Measurements from ENCODE around the gene DEPP1.

Gene DEPP1

DNA sequence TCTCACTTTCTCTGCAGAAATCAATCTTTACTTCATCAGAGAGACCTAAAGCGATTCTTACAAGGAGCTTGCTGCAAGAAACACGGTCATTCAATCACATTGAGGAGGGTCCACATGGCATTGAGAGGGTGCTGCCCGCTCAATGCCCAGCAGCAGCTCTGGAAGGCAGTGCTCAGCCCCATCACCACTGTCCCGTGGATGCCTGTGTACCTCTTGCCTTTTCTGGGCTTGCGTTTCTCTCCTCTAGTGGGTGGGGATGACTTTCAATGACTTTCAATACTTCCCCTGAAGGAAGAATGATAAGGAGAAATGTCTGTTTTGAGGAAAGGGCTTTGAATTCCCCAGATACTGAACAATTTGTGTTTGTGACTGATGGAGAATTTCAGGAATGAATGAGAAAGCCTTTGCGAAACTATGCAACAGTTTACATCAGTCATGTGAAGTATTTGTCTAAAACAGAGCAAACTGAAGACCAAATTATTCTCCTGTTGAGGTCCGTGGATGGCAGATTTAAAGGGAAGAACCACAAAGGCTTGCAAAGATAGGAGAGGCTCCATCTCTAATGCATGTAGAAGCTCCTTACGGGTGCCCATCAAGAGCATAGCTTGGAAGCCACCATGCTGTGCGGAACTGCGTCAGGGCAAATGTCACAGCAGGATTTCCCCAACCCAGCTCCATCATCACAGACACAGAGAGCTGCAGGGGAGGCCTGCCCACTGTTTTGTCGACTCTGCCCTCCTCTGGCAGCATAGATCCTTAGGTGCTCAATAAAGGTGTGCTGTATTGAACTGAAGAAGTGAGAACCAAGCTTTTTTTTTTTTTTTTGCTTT, 15.5 kb upstream of the DEPP1 start:
- no peak overlapping the region for H3K27ac ChIP-seq (replicated peaks)
- H3K27me3 ChIP-seq (ENCODE audit: insufficient read depth, poor library complexity, severe bottlenecking) = no peaks in the 10 kb centered on the region
- no peak overlapping the region for H3K4me3 ChIP-seq (replicated peaks; ENCODE audit: insufficient read depth, low read length)
- TF ChIP-seq GABPA (IDR thresholded peaks at IDR 0.05; ENCODE audit: low read depth) = no peak
- TF ChIP-seq, protein P1, sequence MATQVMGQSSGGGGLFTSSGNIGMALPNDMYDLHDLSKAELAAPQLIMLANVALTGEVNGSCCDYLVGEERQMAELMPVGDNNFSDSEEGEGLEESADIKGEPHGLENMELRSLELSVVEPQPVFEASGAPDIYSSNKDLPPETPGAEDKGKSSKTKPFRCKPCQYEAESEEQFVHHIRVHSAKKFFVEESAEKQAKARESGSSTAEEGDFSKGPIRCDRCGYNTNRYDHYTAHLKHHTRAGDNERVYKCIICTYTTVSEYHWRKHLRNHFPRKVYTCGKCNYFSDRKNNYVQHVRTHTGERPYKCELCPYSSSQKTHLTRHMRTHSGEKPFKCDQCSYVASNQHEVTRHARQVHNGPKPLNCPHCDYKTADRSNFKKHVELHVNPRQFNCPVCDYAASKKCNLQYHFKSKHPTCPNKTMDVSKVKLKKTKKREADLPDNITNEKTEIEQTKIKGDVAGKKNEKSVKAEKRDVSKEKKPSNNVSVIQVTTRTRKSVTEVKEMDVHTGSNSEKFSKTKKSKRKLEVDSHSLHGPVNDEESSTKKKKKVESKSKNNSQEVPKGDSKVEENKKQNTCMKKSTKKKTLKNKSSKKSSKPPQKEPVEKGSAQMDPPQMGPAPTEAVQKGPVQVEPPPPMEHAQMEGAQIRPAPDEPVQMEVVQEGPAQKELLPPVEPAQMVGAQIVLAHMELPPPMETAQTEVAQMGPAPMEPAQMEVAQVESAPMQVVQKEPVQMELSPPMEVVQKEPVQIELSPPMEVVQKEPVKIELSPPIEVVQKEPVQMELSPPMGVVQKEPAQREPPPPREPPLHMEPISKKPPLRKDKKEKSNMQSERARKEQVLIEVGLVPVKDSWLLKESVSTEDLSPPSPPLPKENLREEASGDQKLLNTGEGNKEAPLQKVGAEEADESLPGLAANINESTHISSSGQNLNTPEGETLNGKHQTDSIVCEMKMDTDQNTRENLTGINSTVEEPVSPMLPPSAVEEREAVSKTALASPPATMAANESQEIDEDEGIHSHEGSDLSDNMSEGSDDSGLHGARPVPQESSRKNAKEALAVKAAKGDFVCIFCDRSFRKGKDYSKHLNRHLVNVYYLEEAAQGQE (IDR thresholded peaks at IDR 0.05; ENCODE audit: insufficient replicate concordance, low read depth) = no peak
- TF ChIP-seq SPI1 (IDR thresholded peaks at IDR 0.05; ENCODE audit: borderline replicate concordance, low read depth) = no peak
- no peak for TF ChIP-seq POLR2AphosphoS5 (IDR thresholded peaks at IDR 0.05; ENCODE audit: low read depth)
- TF ChIP-seq, protein P2, sequence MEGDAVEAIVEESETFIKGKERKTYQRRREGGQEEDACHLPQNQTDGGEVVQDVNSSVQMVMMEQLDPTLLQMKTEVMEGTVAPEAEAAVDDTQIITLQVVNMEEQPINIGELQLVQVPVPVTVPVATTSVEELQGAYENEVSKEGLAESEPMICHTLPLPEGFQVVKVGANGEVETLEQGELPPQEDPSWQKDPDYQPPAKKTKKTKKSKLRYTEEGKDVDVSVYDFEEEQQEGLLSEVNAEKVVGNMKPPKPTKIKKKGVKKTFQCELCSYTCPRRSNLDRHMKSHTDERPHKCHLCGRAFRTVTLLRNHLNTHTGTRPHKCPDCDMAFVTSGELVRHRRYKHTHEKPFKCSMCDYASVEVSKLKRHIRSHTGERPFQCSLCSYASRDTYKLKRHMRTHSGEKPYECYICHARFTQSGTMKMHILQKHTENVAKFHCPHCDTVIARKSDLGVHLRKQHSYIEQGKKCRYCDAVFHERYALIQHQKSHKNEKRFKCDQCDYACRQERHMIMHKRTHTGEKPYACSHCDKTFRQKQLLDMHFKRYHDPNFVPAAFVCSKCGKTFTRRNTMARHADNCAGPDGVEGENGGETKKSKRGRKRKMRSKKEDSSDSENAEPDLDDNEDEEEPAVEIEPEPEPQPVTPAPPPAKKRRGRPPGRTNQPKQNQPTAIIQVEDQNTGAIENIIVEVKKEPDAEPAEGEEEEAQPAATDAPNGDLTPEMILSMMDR (IDR thresholded peaks at IDR 0.05; ENCODE audit: insufficient read depth, low read length) = no peak
- no peak for DNase-seq (ENCODE audit: low read depth in 1 of 2, low spot score in 1 of 2)

DNA sequence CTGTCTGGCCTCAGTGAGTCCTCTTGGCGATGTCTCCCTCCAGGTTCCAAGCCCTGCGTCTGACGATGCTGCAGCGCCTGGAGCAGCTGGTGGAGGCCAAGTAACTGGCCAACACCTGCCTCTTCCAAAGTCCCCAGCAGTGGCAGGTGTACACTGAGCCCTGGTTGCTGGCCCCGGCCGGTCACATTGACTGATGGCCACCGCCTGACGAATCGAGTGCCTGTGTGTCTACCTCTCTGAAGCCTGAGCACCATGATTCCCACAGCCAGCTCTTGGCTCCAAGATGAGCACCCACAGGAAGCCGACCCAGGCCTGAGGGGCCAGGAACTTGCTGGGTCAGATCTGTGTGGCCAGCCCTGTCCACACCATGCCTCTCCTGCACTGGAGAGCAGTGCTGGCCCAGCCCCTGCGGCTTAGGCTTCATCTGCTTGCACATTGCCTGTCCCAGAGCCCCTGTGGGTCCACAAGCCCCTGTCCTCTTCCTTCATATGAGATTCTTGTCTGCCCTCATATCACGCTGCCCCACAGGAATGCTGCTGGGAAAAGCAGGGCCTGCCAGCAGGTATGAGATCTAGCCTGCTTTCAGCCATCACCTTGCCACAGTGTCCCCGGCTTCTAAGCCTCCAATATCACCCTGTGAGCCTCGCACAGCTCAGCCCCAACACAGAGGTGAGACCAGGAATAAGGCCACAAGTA, 14.8 kb upstream of the DEPP1 start:
- DNase-seq (ENCODE audit: low read depth in 1 of 2, low spot score in 1 of 2) = no peak
- H3K27ac ChIP-seq (replicated peaks) = no peak overlapping the region
- no peak for TF ChIP-seq SPI1 (IDR thresholded peaks at IDR 0.05; ENCODE audit: borderline replicate concordance, low read depth)
- TF ChIP-seq POLR2AphosphoS5 (IDR thresholded peaks at IDR 0.05; ENCODE audit: low read depth) = no peak
- TF ChIP-seq, protein P1 (IDR thresholded peaks at IDR 0.05; ENCODE audit: insufficient replicate concordance, low read depth) = no peak
- no peak for TF ChIP-seq GABPA (IDR thresholded peaks at IDR 0.05; ENCODE audit: low read depth)
- TF ChIP-seq, protein P2 (IDR thresholded peaks at IDR 0.05; ENCODE audit: insufficient read depth, low read length) = no peak
- H3K27me3 ChIP-seq (ENCODE audit: insufficient read depth, poor library complexity, severe bottlenecking) = no peaks in the 10 kb centered on the region
- H3K4me3 ChIP-seq (replicated peaks; ENCODE audit: insufficient read depth, low read length) = no peak overlapping the region

DNA sequence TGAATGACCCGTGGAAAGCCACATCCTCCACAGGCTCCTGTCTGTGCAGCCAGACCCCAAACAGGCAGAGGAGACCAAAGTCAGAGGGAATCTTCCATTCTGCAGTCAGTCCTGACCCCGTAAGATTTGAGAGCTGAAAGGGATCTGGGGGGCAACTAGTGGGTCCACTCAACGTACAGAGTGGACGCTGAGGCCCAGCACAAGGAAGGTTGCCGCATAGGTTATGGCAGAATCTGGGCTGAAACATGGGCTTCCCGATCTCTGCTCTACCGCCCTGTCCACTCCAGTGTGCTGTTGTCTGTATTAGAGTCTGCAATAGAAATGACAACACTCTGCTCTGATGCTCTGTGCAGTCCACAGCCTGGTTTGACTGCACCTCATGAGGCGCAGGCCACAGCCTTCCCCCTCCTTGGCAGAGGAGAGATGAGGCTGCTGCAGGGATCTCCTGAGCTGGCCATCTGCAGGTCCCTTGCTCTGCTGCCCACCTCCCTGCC, 14.2 kb upstream of the DEPP1 start:
- Histone ChIP-seq H3K27me3 (ENCODE audit: insufficient read depth, poor library complexity, severe bottlenecking) (no peaks in the 10 kb centered on the region), H3K27ac (replicated peaks) (no peak overlapping the region), H3K4me3 (replicated peaks; ENCODE audit: insufficient read depth, low read length) (no peak overlapping the region)
- no peak for DNase-seq (ENCODE audit: low read depth in 1 of 2, low spot score in 1 of 2)
- TF ChIP-seq SPI1 (IDR thresholded peaks at IDR 0.05; ENCODE audit: borderline replicate concordance, low read depth) (no peak), POLR2AphosphoS5 (IDR thresholded peaks at IDR 0.05; ENCODE audit: low read depth) (no peak), GABPA (IDR thresholded peaks at IDR 0.05; ENCODE audit: low read depth) (no peak)
- TF ChIP-seq, protein P2 (IDR thresholded peaks at IDR 0.05; ENCODE audit: insufficient read depth, low read length) = no peak

All from HL-60 (cell line).